A673 (cell line): Measurements from ENCODE around the gene TMEM232.

Experiments used
- CTCF ChIP-seq: fragments of 300-800, 200-600 bp; sonication (generic); conservative IDR thresholded peaks from 2 replicates; pipeline ENCODE4 v1.5.1; 2017; ENCODE audit warnings: low read depth, mild to moderate bottlenecking, antibody characterized with exemption, low read length, moderate library complexity, mixed read lengths
- EZH2 ChIP-seq: fragments of 200-600 bp; sonication (generic); IDR thresholded peaks from 2 replicates; pipeline ENCODE4 v1.6.1; 2017; ENCODE audit warnings: borderline replicate concordance, low read depth, mild to moderate bottlenecking, mixed read lengths, antibody characterized with exemption, low read length; ENCODE audit not compliant: poor library complexity, severe bottlenecking

GRCh38 chr5:110738503-110738811 lies 12.0 kb upstream of the TMEM232 start:
- TF ChIP-seq CTCF (no peak), EZH2 (no peak)
